A549 (cell line): ENCODE data around the gene NEAT1. TPM values are rescaled to one million over a fixed set of nuclear protein-coding genes. Genes with fewer than 3 reads are reported as not detected.
A peak's percentile ranks its signal among the peaks of the same experiment; 100 is the strongest.

Experiments used
- ATAC-seq, 2 experiments: fragments of 200-7000 bp in 1 of 2; fragments of >200 bp in 1 of 2; cut with Nextera tagmentation in 1 of 2; cut with Tn5 transposase in 1 of 2; 3 replicates each; pipeline versions ENCODE4 v1.8.0 to v1.9.1; 2018 to 2020; ENCODE audit warnings: mild to moderate bottlenecking in 1 of 2, moderate library complexity in 1 of 2
- CTCF ChIA-PET: fragments of 300-600 bp; sonication (Branson Sonifier 250); formaldehyde crosslinking; extraction: SDS; loops from one replicate; lab custom pipeline; 2021; ENCODE audit warnings: antibody characterized with exemption, inconsistent platforms; lab: Yijun Ruan, JAX
- POLR2A ChIA-PET: fragments of 350-600 bp; formaldehyde crosslinking; extraction: SDS; loops from one replicate; lab custom pipeline; 2021; ENCODE audit warnings: antibody characterized with exemption, inconsistent platforms; lab: Yijun Ruan, JAX
- DNase-seq, 2 experiments: peaks; one replicate each; pipeline versions ENCODE4 v3.0.0 to v3.0.0-alpha.2; 2011 to 2016; ENCODE audit warnings: low read depth in 1 of 2, low spot score in 1 of 2
- FAIRE-seq: peaks from 2 replicates; lab custom pipeline; 2011; peaks lifted over from hg19 to GRCh38; lab: Jason Lieb, UNC
- H3K27ac ChIP-seq, 2 experiments: fragments of >200 bp; sonication (Bioruptor Twin); formaldehyde crosslinking; 3 replicates each; pipeline ENCODE4 v1.5.1; 2016 to 2017
- H3K4me1 ChIP-seq: fragments of >200 bp; sonication (Bioruptor Twin); formaldehyde crosslinking; 3 replicates; pipeline ENCODE4 v1.6.1; 2016
- H3K4me2 ChIP-seq: fragments of >200 bp; sonication (Bioruptor Twin); formaldehyde crosslinking; 3 replicates; pipeline ENCODE4 v1.6.1; 2016
- H3K4me3 ChIP-seq: fragments of >200 bp; sonication (Bioruptor Twin); formaldehyde crosslinking; 3 replicates; pipeline ENCODE4 v1.5.1; 2016
- H3K9me3 ChIP-seq: fragments of >200 bp; sonication (Bioruptor Twin); formaldehyde crosslinking; 3 replicates; pipeline ENCODE4 v1.6.1; 2016
- CBX8 ChIP-seq: fragments of 200-600 bp; sonication (generic); IDR thresholded peaks from 2 replicates; pipeline ENCODE4 v1.6.1; 2016
- CHD2 ChIP-seq: fragments of 150-350 bp; IDR thresholded peaks from 2 replicates; pipeline ENCODE4 v1.6.1; 2014; ENCODE audit warnings: low read length; ENCODE audit not compliant: partially characterized antibody
- EHF ChIP-seq: fragments of 250-450 bp; sonication (Bioruptor Pico); IDR thresholded peaks from 2 replicates; pipeline ENCODE4 v1.5.0; 2020; ENCODE audit warnings: mild to moderate bottlenecking
- FOSL2 ChIP-seq, 2 experiments: fragments of 450-650 bp in 1 of 2; fragments of >200 bp in 1 of 2; sonication (Bioruptor Twin) in 1 of 2; formaldehyde crosslinking; IDR thresholded peaks; 2 replicates each; pipeline versions ENCODE4 v1.5.0 to v1.6.1; 2016 to 2020; ENCODE audit warnings: mild to moderate bottlenecking in 1 of 2, moderate library complexity in 1 of 2
- GATA3 ChIP-seq: IDR thresholded peaks from 2 replicates; pipeline ENCODE4 v1.6.1; 2012; ENCODE audit warnings: borderline replicate concordance
- JUN ChIP-seq, 2 experiments: fragments of >200 bp; sonication (Bioruptor Twin); formaldehyde crosslinking; IDR thresholded peaks; 2 replicates in 1 of 2; 3 replicates in 1 of 2; pipeline ENCODE4 v1.6.1; 2016 to 2017
- NFE2L2 ChIP-seq: fragments of 150-350 bp; conservative IDR thresholded peaks from 2 replicates; pipeline ENCODE4 v1.6.1; 2014; ENCODE audit warnings: low read length
- PHF8 ChIP-seq: fragments of 200-600 bp; sonication (generic); IDR thresholded peaks from 2 replicates; pipeline ENCODE4 v1.6.1; 2016; ENCODE audit warnings: low read depth, mild to moderate bottlenecking, antibody characterized with exemption, moderate library complexity, borderline replicate concordance
- WGBS: methylation state at CpG from one replicate; pipeline ENCODE4 v1.1.6; 2017; ENCODE audit errors: missing lambda C conversion rate; 5-methylcytosine and 5-hydroxymethylcytosine counted together
- polyA plus RNA-seq, 4 experiments: library from polyadenylated mRNA; depleted of rRNA in 3 of 4; stranded (reverse); fragments of >200 nt; fragmentation: RNase III in 1 of 4; extraction: RNeasy Plus Mini Kit Qiagen cat#74134 plus additional on column Dnase treatment in 1 of 4; gene quantifications; 2 replicates in 3 of 4; 3 replicates in 1 of 4; pipeline ENCODE4 v1.2.3, GENCODE V29; 2011 to 2017
- TF ChIP-seq, protein P1 (sequence below): fragments of >200 bp; sonication (Bioruptor Twin); formaldehyde crosslinking; IDR thresholded peaks from 3 replicates; pipeline ENCODE4 v1.6.1; 2016
- TF ChIP-seq, protein P2 (sequence below): IDR thresholded peaks from 2 replicates; pipeline ENCODE4 v1.6.1; 2012; ENCODE audit warnings: low read depth, borderline replicate concordance
- TF ChIP-seq, protein P3 (sequence below): fragments of 200-600 bp; sonication (generic); IDR thresholded peaks from 2 replicates; pipeline ENCODE4 v1.6.1; 2016; ENCODE audit warnings: antibody characterized with exemption, mild to moderate bottlenecking, moderate library complexity
- TF ChIP-seq, protein P4 (sequence below): fragments of >200 bp; sonication (Bioruptor Twin); formaldehyde crosslinking; IDR thresholded peaks from 3 replicates; pipeline ENCODE4 v1.5.1; 2016
- TF ChIP-seq, protein P5 (sequence below): IDR thresholded peaks from 2 replicates; pipeline ENCODE4 v1.6.1; 2012

The NEAT1 gene
- polyA plus RNA-seq, 2 of the 4 experiments (the other 2 are of a cell fraction) = 314 to 1,223 TPM

DNA sequence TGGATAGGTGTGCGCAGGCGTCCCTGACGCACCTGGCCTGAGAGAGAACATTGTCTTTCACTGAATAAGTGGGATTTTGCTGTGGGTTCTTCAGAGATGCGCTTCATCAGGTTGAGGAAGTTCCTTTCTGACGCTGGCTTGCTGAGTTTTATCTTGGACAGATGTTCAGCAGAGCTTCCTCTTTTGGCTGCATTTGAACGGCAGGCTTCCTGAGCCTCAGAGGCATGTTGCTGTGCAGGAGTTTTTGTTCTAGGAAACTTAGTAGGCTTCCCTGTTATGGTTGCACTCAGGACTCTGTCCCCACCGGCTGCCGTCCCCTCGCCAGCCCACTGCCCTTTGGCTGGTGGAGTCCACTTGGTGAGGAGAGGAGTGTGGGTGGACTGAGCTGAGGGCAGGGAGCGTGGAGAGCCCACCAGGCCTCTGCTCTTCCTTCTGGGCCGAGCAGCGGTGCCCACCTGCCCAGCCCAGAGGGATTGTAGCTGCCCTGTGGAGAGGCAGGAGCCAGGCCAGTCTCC is 18.9 kb upstream of the NEAT1 start:
- POLR2A ChIA-PET = interaction anchor here (1.6 kb wide), 1 partner anchor 13 kb away, joined by 5 read pairs; no protein-coding TSS in a partner anchor
- no peak for TF ChIP-seq JUN (IDR thresholded peaks at IDR 0.05)
- no peak for TF ChIP-seq PHF8
- TF ChIP-seq CHD2 = no peak
- no peak for TF ChIP-seq FOSL2 (IDR thresholded peaks at IDR 0.05)
- no peak for TF ChIP-seq FOSL2 (CRISPR knock-in tag; IDR thresholded peaks at IDR 0.05)
- 91% methylated on average over 12 of the region's 12 CpGs for WGBS
- ATAC-seq = peak in 1 of 2 experiments; percentile 7; a peak in 1 of 6 replicates
- Histone ChIP-seq H3K27ac (no peak overlapping the region), H3K4me3 (no peak overlapping the region), H3K9me3 (no peaks in the 10 kb centered on the region), H3K4me1 (0 out of 3 replicates have a peak, but pooled peaks cover 4% of the 10 kb centered on the region), H3K4me2 (no peak overlapping the region)
- DNase-seq = no peak
- CTCF ChIA-PET = interaction anchor here (0.9 to 8.5 kb wide), 4 partner anchors 10 to 107 kb away, joined by 3 to 84 read pairs (median 7); no protein-coding TSS in a partner anchor
- FAIRE-seq = no peak

DNA sequence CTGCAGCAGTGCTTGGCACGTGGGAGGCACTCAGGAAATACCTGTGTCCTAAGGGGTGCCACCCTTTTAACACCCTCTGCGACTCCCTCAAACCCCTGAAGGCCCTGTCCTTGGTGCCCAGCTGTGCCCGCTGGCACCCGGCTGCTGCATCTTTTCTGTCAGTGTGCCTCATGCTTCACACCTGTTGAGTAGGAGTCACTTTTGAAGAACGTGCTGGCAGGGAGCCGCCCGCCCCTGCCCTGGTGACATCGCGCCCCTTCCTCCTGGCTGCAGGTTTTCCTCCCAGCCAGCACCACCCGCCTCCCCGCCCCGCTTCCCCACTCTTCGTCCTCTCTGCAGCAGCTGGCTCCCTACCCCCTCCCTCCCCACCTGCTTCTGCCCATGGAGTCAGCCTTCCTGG is 18.4 kb upstream of the NEAT1 start:
- DNase-seq = no peak
- H3K4me2 ChIP-seq = no peak overlapping the region
- ChIA-PET POLR2A (interaction anchor here (1.6 kb wide), 1 partner anchor 12 kb away, joined by 5 read pairs; no protein-coding TSS in a partner anchor), CTCF (interaction anchor here (0.9 to 8.5 kb wide), 4 partner anchors 9 to 106 kb away, joined by 3 to 84 read pairs (median 7); no protein-coding TSS in a partner anchor)
- 92% methylated on average over 10 of the region's 13 CpGs for WGBS
- ATAC-seq = no peak
- H3K4me3 ChIP-seq = no peak overlapping the region
- H3K4me1 ChIP-seq = 0 out of 3 replicates have a peak, but pooled peaks cover 4% of the 10 kb centered on the region
- TF ChIP-seq, protein P1, sequence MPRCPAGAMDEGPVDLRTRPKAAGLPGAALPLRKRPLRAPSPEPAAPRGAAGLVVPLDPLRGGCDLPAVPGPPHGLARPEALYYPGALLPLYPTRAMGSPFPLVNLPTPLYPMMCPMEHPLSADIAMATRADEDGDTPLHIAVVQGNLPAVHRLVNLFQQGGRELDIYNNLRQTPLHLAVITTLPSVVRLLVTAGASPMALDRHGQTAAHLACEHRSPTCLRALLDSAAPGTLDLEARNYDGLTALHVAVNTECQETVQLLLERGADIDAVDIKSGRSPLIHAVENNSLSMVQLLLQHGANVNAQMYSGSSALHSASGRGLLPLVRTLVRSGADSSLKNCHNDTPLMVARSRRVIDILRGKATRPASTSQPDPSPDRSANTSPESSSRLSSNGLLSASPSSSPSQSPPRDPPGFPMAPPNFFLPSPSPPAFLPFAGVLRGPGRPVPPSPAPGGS = no peak
- TF ChIP-seq, protein P2, sequence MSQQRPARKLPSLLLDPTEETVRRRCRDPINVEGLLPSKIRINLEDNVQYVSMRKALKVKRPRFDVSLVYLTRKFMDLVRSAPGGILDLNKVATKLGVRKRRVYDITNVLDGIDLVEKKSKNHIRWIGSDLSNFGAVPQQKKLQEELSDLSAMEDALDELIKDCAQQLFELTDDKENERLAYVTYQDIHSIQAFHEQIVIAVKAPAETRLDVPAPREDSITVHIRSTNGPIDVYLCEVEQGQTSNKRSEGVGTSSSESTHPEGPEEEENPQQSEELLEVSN = no peak
- TF ChIP-seq CBX8 = no peak
- TF ChIP-seq, protein P3, sequence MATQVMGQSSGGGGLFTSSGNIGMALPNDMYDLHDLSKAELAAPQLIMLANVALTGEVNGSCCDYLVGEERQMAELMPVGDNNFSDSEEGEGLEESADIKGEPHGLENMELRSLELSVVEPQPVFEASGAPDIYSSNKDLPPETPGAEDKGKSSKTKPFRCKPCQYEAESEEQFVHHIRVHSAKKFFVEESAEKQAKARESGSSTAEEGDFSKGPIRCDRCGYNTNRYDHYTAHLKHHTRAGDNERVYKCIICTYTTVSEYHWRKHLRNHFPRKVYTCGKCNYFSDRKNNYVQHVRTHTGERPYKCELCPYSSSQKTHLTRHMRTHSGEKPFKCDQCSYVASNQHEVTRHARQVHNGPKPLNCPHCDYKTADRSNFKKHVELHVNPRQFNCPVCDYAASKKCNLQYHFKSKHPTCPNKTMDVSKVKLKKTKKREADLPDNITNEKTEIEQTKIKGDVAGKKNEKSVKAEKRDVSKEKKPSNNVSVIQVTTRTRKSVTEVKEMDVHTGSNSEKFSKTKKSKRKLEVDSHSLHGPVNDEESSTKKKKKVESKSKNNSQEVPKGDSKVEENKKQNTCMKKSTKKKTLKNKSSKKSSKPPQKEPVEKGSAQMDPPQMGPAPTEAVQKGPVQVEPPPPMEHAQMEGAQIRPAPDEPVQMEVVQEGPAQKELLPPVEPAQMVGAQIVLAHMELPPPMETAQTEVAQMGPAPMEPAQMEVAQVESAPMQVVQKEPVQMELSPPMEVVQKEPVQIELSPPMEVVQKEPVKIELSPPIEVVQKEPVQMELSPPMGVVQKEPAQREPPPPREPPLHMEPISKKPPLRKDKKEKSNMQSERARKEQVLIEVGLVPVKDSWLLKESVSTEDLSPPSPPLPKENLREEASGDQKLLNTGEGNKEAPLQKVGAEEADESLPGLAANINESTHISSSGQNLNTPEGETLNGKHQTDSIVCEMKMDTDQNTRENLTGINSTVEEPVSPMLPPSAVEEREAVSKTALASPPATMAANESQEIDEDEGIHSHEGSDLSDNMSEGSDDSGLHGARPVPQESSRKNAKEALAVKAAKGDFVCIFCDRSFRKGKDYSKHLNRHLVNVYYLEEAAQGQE = no peak
- TF ChIP-seq, protein P4, sequence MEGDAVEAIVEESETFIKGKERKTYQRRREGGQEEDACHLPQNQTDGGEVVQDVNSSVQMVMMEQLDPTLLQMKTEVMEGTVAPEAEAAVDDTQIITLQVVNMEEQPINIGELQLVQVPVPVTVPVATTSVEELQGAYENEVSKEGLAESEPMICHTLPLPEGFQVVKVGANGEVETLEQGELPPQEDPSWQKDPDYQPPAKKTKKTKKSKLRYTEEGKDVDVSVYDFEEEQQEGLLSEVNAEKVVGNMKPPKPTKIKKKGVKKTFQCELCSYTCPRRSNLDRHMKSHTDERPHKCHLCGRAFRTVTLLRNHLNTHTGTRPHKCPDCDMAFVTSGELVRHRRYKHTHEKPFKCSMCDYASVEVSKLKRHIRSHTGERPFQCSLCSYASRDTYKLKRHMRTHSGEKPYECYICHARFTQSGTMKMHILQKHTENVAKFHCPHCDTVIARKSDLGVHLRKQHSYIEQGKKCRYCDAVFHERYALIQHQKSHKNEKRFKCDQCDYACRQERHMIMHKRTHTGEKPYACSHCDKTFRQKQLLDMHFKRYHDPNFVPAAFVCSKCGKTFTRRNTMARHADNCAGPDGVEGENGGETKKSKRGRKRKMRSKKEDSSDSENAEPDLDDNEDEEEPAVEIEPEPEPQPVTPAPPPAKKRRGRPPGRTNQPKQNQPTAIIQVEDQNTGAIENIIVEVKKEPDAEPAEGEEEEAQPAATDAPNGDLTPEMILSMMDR = no peak
- TF ChIP-seq, protein P5, sequence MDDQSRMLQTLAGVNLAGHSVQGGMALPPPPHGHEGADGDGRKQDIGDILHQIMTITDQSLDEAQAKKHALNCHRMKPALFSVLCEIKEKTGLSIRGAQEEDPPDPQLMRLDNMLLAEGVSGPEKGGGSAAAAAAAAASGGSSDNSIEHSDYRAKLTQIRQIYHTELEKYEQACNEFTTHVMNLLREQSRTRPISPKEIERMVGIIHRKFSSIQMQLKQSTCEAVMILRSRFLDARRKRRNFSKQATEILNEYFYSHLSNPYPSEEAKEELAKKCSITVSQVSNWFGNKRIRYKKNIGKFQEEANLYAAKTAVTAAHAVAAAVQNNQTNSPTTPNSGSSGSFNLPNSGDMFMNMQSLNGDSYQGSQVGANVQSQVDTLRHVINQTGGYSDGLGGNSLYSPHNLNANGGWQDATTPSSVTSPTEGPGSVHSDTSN = no peak
- TF ChIP-seq EHF (CRISPR knock-in tag) = no peak
- TF ChIP-seq GATA3 = no peak
- TF ChIP-seq NFE2L2 = no peak
- FAIRE-seq = no peak
- H3K27ac ChIP-seq = no peak overlapping the region
- H3K9me3 ChIP-seq = no peaks in the 10 kb centered on the region
